ENCODE results near the gene ARHGAP11B.
"Not testable (repeated sequence)": the region's sequence is repeated elsewhere in the genome, so short reads cannot be mapped to it uniquely, and the experiment has no call there.

Gene ARHGAP11B

DNA sequence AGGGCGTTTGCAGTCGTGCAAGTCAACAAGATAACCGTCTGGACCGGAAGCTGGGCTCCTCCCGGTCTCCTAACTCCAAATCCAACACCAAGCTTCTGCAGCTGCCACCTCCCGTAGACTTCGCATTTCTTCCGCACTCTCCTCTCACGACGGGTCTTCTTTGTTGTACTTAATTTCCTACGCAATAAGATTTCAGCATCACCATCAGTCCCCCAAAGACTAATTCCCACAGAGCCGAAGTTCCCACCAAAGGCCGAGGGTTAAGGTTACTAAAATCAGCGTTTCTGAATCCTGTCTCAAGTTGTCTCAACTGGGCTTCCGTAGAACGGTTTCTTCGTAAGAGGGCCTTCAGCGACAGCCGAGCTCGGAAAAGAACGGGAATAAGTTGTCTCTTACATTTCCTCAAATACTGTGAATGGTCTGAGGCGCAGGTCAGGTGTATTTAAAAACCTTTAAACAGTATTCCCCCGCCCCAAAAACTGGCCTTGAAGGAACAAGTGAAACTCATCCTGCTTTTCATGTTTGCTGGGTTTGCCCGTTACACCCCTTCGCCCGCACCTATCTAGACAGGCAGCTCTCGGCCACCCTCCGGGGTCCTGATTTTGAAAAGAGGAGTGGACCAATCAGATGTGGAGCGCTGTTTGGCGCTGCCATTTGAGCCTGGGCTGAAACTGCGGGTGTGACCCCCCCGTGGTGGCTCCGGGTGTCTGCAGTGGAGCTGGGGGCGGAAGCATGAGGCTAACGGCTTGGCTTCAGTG is at the start of gene ARHGAP11B:
TSS of gene ARHGAP11B (plus strand) at position 693 of the 758 bp plus-strand sequence.
- H3K27me3 ChIP-seq; intact Hi-C loops (cut with DNase I; ENCODE audit: low total_unique reads); H3K4me1 ChIP-seq; H3K36me3 ChIP-seq; H3K9me3 ChIP-seq: not testable (repeated sequence)
- Histone ChIP-seq H3K27ac (peak within 1 kb of the TSS; percentile 64 to 83), H3K4me3 (peak within 1 kb of the TSS; percentile 53 to 63)
- DNase-seq = peak; percentile 89 to 92

DNA sequence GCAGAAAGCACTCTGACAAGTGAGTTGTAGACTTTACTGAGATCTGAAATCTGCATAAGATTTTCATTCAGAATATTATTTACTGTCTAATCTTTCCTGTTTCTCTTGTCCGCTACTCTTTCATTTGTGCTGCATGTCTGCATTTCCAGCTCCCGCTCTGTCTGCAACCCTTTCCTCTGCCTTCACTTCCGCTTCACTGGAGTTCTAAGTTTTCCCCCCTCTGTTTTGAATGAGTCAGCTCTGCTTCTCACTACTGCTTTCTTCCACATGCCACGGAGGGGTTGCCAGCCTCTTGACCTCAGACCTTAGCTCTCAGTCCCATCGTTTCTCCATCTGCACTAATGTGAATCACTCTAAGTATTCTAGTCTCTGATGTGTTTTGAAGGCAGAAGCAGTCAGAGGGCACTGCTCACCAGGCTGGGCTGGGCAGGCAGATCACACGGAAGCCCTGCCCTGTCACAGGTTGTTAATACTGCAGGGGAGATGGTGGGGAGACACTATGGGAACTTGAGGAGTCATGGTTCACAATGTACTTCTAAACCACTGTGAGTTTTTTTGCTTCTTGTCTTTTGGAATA is 46.4 kb upstream of the ARHGAP11B start:
- DNase-seq; H3K27ac ChIP-seq; H3K27me3 ChIP-seq; intact Hi-C loops (cut with DNase I; ENCODE audit: low total_unique reads); H3K36me3 ChIP-seq; H3K4me1 ChIP-seq; H3K4me3 ChIP-seq; H3K9me3 ChIP-seq: not testable (repeated sequence)

DNA sequence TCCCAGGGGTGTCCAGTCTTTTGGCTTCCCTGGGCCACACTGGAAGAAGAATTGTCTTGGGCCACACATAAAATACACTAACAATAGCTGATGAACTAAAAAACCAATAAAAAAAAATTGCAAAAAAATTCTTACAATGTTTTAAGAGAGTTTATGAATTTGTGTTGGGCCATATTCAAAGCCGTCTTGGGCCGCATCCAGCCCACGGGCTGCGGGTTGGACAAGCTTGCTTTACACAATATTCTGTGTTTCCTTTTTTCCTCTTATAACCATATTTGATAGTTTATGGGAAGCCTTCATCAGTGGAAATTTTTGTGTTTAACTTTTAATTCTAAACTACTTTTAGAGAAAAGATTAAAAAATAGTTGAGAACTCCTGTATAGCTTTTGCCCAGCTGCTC is 45.2 kb upstream of the ARHGAP11B start:
- H3K4me1 ChIP-seq; H3K27me3 ChIP-seq; H3K36me3 ChIP-seq; H3K9me3 ChIP-seq; intact Hi-C loops (cut with DNase I; ENCODE audit: low total_unique reads); DNase-seq; H3K4me3 ChIP-seq; H3K27ac ChIP-seq: not testable (repeated sequence)

DNA sequence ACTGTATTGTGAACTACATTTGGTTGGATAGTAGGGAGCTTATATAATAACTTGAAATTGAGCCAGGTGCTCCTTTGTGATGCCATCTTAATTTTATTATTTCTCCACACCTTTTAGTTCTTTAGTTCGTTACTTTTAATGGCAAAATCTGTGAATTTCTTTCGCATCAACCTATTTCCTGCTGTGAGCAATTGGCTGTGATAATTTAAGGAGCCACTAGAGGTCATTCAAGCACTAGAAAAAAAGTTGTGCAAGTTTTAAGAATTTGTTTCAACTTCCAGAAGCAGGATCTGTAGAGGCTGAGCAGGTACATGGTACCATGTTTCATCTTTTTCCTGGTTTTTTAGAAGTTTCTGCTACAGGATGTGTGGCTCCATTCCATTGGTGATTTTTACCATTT is 27.0 kb upstream of the ARHGAP11B start:
- H3K27me3 ChIP-seq; H3K4me3 ChIP-seq; H3K27ac ChIP-seq; DNase-seq; H3K9me3 ChIP-seq; intact Hi-C loops (cut with DNase I; ENCODE audit: low total_unique reads); H3K4me1 ChIP-seq; H3K36me3 ChIP-seq: not testable (repeated sequence)
- TF ChIP-seq, protein P1, sequence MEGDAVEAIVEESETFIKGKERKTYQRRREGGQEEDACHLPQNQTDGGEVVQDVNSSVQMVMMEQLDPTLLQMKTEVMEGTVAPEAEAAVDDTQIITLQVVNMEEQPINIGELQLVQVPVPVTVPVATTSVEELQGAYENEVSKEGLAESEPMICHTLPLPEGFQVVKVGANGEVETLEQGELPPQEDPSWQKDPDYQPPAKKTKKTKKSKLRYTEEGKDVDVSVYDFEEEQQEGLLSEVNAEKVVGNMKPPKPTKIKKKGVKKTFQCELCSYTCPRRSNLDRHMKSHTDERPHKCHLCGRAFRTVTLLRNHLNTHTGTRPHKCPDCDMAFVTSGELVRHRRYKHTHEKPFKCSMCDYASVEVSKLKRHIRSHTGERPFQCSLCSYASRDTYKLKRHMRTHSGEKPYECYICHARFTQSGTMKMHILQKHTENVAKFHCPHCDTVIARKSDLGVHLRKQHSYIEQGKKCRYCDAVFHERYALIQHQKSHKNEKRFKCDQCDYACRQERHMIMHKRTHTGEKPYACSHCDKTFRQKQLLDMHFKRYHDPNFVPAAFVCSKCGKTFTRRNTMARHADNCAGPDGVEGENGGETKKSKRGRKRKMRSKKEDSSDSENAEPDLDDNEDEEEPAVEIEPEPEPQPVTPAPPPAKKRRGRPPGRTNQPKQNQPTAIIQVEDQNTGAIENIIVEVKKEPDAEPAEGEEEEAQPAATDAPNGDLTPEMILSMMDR (IDR thresholded peaks at IDR 0.05) = peak; percentile 16 to 48

- DNase-seq; H3K36me3 ChIP-seq; H3K27ac ChIP-seq; H3K4me1 ChIP-seq; H3K9me3 ChIP-seq; H3K4me3 ChIP-seq; H3K27me3 ChIP-seq; intact Hi-C loops (cut with DNase I; ENCODE audit: low total_unique reads): not testable (repeated sequence)
These were observed 22.1 kb upstream of the ARHGAP11B start, which contains the start of gene GOLGA8H for GRCh38 chr15:30603796-30604195. Gene GOLGA8H, plus strand, starts transcription at chr15:30604028. Its CDS starts 98 bp downstream, at chr15:30604126.

GRCh38 chr15:30612271-30612670 is 13.7 kb upstream of the ARHGAP11B start:
- H3K27ac ChIP-seq; DNase-seq; H3K27me3 ChIP-seq; intact Hi-C loops (cut with DNase I; ENCODE audit: low total_unique reads); H3K9me3 ChIP-seq; H3K4me3 ChIP-seq; H3K4me1 ChIP-seq; H3K36me3 ChIP-seq: not testable (repeated sequence)

- H3K4me1 ChIP-seq; DNase-seq; H3K27ac ChIP-seq; H3K9me3 ChIP-seq; intact Hi-C loops (cut with DNase I; ENCODE audit: low total_unique reads); H3K4me3 ChIP-seq; H3K27me3 ChIP-seq; H3K36me3 ChIP-seq: not testable (repeated sequence)
- TF ChIP-seq, protein P1 (IDR thresholded peaks at IDR 0.05) = peak in 1 of 2 experiments; percentile 24
These were observed 4.6 kb upstream of the ARHGAP11B start for GRCh38 chr15:30621342-30621741.

DNA sequence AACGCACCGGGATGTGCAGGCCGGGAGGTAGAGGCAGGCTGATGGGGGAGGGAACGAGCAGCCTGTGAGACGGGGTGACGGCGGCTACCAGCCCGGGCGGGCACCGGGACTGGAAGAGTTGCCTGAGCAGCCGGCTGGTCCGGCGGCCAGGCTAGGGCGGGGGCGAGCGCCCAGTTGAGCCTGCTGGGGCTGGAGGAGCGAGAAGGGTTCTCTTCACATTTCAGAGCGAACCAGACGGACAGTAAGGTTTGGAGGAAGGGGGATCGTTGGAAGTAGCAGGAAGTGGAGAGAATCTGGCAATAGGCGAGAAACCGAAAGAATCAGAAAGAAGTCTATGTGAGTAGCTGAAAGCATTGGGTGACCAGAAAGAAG is 252 bp downstream of the ARHGAP11B start:
- H3K4me1 ChIP-seq; intact Hi-C loops (cut with DNase I; ENCODE audit: low total_unique reads); DNase-seq; H3K9me3 ChIP-seq; H3K36me3 ChIP-seq; H3K27me3 ChIP-seq: not testable (repeated sequence)
- Histone ChIP-seq H3K27ac (peak overlapping the region; percentile 64 to 83), H3K4me3 (peak overlapping the region; percentile 53 to 63)

GRCh38 chr15:30626632-30627031 is 704 bp downstream of the ARHGAP11B start:
- peak overlapping the region; percentile 53 to 63 for H3K4me3 ChIP-seq
- H3K36me3 ChIP-seq; DNase-seq; intact Hi-C loops (cut with DNase I; ENCODE audit: low total_unique reads); H3K9me3 ChIP-seq; H3K27ac ChIP-seq; H3K4me1 ChIP-seq; H3K27me3 ChIP-seq: not testable (repeated sequence)
